HG03354 (cell line): ENCODE data around the gene DLGAP4.

Source experiments
- ATAC-seq: cut with Tn5 transposase; IDR thresholded peaks from one replicate; pipeline ENCODE4 v1.9.1; 2021; ENCODE audit warnings: mild to moderate bottlenecking; ENCODE audit not compliant: unreplicated experiment, poor library complexity, severe bottlenecking

Gene DLGAP4

DNA sequence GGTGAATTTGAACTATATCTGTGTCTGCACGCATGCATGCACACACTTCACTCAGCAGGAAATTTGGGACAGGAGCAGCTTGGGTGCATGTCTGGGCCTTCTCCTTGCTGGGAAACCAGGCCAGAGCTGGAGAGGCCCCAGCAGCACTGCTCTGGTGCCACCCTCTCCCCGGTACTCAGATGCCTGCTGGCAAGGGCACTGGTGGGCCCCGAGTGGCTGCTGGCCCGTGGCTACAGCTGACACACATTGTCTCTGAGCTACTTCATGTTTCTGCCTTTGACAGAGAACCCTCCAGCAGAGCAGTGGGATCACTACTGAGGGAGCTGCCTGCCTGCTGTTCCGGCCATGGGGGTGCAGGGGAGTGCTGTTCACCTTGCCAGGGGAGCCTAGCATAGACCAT is 37.5 kb downstream of the DLGAP4 start:
- ATAC-seq = no peak

DNA sequence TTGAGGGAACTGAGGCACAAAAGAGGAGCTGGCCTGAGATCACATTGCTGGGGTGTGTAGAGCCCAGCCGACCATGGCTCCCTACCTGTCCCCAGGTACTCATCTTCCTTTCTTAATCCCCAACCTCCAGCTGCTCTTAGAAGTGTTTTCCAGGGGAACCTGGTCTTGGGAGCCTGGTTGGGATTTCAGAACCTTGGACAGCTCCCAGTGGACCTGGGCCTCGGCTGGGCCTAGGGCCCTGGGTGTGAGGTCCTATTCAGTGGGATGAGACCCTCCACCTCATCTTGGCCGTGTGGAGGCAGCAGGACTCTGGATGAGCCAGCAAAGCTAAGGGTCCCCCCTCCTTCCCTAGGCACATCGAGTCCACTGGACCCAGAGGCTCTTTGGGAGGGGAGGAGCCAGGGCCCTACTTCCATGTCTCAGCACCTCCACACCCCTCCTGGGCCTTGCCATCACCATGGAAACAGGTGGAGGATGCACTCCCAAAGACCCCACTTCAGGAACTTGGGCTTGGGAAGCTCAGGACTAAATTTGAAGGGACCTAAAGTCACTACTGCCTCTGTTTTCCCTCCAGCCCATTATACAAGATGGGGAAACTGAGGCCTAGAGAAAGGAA is 38.5 kb downstream of the DLGAP4 start:
- ATAC-seq = no peak

DNA sequence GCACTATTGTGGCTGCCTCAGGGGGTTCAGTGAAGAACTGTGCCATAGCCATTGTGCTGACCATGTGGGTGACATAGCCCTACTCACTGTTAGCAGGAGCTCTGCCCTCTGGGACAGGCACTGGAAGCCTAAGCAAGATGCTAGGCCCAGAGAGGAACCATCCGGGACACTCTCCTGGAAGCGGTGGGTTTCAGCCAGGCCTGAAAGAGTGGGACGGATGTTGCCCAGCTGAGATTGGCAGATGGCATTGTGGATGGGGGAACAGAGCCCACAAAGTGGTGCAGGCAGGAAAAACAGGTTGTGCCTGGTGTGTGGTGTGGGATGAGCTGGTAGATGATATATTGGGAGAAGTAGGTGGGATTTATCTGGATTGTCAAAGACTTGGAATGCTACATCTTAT is 40.1 kb downstream of the DLGAP4 start:
- ATAC-seq = no peak

DNA sequence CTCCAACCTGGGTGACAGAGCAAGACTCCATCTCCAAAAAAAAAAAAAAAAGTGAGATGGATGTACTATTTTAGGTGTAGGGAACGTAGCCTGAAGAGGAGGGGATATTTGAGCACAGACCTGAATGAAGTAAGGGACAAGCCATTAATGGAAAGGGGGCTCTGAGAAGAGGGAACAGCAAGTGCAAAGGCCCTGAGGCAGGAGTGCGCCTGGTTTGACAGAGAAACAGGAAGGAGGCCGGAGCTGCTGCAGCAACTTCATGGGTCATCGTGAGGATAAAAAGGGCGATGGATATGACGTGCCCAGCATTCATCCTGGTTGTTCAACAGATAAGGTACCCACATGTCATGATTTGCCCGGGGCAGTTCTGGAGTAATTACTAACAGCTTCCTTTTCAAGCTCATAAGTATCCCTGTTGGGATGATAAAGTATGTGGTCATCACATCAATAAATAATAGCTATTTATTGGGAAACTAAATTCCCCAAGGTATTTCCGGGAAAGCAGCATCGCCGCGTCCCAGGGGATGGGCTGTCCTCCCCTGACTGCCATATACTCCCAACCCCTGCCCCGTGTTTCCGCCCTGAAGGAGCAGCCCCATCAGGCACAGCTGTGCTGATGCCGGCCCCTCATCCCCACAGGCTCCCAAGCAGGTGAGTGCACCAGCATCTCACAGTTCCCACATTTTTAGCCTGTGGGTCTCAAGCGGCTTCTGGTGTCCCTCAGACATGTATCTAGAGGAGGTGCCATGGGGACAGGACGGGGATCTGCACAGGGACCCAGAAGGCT is 43.4 kb downstream of the DLGAP4 start:
- no peak for ATAC-seq

DNA sequence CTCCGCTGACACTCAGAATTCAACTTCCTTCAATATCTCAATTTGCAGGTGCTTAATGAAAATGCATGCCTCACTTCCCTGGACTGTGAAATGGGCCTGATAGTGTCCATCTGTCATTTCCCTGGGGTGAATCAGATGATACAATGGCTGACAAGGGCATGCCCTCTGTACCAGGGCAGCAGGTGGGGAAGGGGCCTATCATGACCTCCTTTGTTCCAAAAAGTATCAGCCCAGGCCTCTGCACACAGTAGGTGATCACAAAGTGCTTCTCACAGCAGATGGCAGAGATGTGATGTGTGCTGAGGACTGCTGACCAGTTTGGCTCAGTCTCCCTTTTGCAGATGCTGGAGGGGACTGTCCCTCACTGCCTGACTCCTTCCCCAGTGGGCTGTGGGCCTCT is 44.3 kb downstream of the DLGAP4 start:
- ATAC-seq = no peak

DNA sequence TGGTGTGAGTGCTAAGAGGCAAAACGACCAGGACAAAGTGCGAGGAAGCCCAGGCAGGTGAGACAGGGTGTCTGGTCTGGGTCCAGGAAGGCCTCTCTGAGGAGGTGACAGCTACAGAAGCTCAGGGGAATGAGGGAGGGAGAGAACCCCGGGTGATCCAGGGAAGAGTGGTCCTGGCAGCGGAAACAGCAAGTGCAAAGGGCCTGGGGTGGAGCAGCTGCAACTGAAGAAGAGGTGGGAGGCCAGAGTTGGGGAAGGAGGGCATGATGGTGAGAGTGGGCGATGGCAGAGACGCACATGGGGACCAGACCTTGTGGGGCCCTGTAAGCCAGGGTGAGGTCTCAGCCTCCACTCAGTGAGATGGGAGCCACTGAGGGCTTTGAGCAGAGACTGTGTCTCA is 45.8 kb downstream of the DLGAP4 start:
- ATAC-seq = no peak

DNA sequence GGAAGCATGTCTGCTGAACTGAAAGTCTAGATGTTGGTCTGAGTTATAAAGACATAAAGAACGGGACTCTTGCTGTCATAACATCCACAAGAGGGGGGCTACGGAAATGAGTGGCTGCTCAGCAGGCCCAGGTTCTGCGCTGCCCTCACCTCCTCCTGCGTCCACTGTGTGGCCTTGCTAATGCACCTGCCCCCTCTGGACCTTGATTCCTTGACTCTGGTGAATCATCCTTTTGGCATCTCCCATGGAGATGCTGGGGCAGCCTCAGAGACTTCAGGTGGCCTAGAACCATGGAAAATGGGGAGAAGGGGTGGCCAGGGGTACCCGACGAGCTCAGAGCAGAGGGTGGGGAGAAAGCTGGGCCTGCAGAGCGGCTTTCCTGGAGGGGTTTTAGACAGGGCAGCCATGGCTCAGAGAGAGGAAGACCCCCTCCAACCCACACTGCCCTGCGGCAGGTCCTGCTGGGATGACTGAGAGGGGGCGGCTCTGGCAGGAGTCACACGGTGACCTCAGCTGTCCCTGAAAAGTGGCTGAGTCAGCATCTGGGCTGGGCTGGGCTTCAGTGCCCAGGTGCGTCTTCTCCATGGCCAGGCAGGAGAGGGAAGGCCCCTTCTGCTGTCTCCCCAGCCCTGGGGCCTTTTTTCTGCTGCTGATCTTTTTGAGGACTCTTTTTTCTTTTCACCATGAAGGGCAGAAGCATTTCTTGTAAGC is 46.9 kb downstream of the DLGAP4 start:
- ATAC-seq = no peak

DNA sequence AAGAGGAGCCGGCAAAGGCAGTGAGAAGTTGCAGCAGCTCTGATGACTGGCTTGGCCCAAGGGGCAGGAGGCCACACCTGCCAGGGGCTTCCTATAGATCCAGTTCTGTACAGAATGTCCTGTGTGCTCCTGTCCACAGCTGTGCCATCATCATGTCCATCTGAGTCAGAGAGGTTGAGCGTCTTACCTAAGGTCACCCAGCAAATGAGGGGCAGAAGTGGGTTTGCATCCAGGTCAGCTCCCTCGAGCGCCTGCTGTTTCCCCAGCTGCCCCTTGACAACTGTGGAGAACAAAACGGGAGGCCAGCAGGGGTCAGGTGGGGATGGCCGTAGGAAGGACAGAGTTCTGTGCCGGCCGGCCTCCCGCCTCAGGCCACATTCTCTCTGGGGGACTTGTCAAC is 47.6 kb downstream of the DLGAP4 start:
- no peak for ATAC-seq

DNA sequence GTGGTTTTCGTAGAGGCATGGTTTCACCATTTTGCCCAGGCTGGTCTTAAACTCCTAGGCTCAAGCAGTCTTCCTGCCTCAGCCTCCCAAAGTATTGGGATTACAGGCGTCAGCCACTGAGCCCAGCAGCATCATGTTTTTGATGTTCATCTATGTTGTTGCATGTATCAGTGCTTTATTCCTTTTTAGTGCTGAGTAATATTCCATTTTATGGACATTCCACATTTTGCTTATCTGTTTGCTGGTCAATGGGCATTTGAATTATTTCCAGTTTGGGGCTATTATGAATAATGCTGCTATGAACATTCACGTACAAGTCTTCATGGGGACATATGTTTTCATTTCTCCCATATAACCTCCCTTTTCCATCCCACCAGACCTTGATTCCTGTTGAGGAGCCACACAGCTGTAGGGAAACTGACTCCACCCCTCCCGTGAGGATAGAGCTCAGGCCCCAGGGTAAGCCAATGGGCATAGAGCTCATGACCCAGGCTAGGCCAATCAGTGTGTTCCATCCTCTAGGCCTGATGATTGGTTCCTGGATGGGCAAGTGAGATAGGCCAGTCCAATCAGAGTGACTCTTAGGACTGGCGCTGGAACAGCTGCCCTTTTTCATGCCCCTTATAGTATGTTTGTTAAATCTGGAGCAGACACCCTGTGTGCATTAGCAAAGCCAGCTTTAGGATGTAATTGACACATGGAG is 49.5 kb downstream of the DLGAP4 start:
- ATAC-seq = no peak

DNA sequence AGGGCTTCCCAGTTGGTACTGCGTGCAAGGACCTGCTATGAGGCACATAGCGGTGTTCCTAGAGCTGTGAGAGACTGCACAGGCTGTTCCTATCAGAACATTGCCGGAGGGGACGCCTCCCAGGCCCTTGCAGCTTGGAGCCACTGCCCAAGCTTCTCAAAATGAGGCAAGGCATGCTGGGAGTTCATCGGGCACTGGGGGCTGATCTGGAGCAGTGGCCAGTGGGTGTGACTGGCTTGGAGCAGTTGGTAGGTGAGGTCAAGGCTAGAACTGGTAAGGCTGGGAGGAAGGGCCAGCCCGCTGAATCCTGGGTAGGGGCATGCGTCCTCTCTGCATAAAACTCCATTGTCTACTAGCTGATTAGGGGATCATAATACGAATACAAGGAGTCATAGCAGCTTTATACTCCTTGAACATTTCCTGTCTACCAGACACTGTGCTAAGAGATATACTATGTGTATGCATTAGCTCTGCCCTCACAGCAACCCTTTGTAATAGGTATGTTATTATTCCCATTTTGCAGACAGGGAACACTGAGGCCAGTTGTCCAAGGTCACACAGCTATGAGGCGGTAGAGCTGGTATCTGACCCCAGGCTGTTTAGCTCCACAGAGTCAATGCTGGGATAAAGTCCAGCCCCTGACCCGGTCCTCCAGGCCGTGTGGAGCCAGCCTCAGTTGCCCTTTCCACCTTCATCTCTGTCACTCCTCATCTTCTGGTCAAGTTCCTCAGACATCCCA is 53.7 kb downstream of the DLGAP4 start:
- ATAC-seq = no peak

DNA sequence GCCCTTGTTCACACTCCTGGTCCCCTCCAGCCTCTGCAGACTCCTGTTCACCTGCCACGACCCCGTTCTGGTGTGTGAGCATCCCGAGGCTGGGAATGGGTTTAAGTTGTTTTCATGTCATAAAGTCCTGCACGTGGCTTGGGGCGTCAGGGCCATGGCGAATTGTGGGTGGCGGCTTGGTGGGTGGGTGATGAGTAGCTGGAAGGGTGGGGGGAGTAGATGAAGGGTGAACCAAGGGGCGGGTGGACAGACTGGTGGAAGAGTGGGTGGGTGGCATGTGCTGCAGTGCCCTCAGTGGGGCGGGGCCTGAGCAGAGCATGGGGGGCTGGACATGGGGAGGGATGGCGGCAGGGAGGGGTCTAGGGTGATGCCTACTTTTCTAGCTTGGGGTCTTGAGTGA is 54.3 kb downstream of the DLGAP4 start:
- no peak for ATAC-seq

DNA sequence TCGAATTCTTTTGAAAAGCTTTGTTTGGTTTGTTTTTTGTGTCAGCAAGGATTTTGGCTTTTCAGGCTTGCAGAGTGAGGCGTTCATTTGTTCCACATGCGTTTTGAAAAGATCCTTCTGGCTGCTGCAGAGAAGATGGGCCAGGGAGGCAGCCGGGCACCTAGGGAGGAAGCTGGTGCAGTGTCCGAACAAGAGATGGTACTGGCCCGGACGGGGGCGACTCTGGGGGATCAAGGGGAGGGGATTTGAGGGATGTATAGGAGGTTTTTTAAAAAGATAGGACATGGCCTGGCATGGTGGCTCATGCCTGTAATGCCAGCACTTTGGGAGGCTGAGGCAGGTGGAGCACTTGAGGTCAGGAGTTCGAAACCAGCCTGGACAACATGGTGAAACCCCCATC is 55.3 kb downstream of the DLGAP4 start:
- ATAC-seq = no peak

DNA sequence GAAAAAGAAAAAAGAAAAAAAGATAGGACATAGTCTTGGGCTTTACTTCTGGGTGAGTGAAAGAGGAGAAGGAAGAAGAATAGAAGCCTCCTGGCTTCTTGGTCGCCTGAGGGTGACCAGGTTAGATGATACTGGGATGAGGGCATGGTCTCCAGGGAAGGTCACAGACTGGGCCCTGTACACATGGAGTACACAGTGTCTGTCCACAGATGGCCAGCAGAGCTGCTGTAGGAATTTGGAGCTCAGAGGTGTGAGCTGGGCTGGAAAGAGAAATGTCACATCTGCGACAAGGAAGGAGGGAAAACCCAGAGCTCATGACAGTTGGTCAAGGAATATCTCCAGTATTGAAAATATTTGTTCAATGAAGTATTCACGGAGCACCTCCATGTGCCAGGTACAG is 56.1 kb downstream of the DLGAP4 start:
- ATAC-seq = no peak

DNA sequence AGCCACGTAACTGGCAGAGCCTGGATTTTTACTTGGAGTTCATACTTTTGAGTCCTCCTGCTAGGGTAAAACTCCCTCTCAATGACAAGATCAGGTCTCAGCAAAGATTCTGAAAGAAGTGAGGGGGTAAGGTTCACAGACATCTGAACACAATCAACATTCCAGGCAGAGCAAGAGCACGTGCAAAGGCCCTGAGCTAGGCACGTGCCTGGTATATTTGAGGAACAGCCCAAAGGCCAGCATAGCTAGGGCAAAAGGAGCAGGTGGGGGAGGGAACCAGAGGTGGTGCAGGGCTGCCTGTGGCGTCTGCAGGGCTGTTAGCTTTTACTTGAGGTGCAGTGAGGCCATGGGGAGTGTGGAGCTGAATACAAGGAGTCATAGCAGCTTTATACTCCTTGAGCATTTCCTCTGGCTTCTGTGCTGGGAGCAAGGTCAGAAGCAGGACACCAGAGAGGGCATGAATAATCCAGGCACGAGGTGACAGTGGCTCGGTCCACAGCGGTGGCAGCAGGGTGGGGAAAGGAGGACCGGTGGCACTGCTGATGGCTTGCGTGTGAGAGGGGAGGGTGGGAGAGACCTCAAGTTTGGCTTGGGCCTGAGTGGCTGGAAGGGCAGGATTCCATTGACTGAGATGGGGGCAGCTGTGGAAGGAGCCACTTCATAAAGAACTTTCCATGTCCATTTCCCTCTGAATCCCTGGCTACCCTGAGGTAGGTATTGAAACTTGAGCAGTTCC is 57.0 kb downstream of the DLGAP4 start:
- ATAC-seq = no peak

DNA sequence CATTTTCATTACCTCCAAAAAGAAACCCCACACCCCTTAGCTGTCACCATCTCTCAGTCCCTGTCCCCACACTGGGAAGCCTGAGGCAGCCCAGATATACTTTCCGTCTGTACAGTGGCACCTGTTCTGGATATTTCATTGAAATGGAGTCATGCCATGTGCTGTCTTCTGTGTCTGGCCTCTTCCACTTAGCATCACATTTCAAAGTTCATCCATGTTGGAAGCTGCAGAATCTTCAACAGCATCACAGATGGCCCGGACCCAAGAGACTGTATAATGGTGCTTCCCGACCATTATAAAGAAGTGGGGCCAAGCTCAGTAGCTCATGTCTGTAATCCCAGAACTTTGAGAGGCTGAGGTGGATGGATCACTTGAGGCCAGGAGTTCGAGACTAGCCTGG is 58.4 kb downstream of the DLGAP4 start:
- no peak for ATAC-seq

DNA sequence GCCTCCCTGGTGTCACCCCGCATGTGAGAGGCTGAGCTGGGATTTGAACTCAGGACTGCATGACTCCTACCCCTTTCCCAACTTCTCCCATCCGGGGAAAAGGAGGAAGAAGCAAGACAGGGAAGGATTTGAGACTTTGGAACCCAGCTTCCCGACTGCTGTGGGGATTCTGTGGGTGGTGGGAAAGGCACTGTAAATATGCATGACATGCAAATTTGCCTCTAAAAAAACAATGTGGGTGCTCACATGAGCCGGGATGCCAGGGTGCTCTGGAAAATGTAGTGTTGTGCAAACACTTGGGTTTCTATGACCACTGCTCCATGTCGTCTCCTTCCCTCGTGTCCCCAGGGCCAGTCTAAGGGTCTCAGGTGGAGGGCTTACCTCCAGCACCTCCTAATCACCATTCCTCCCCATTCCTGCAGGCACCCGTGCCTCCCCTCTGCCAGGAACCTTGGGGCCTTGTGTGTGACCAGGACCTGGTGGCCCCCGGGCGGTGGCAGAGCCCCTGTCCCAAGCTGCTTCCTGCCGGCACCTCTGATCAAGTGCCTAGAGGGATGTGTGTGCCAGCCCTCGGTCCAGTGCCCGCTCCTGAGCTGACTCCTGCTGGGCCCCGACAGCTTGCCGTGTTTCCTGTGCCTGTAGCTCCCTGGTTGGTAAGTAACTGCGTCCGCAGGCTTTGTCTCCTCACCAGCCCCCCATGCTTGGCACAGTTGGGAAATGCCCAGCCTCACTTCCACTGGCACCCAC is 60.7 kb downstream of the DLGAP4 start:
- no peak for ATAC-seq

DNA sequence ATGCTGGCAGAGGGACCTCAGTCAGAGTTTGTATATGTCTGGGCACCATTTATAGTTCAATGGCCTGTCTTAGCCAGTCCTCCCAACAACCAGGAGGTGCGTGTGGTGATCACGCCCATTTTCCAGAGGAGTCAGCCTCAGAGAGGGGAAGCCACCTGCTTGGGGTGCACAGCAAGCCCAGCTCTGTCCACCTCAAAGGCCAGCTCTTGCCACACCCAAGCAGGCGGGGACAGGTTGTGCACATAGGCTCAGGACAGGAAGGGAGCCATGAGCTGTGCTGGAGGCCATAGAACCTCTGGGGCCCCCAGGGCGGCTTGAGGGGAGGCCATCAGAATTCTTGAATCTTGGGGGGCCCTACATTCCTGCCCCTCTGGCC is 61.2 kb downstream of the DLGAP4 start:
- no peak for ATAC-seq

DNA sequence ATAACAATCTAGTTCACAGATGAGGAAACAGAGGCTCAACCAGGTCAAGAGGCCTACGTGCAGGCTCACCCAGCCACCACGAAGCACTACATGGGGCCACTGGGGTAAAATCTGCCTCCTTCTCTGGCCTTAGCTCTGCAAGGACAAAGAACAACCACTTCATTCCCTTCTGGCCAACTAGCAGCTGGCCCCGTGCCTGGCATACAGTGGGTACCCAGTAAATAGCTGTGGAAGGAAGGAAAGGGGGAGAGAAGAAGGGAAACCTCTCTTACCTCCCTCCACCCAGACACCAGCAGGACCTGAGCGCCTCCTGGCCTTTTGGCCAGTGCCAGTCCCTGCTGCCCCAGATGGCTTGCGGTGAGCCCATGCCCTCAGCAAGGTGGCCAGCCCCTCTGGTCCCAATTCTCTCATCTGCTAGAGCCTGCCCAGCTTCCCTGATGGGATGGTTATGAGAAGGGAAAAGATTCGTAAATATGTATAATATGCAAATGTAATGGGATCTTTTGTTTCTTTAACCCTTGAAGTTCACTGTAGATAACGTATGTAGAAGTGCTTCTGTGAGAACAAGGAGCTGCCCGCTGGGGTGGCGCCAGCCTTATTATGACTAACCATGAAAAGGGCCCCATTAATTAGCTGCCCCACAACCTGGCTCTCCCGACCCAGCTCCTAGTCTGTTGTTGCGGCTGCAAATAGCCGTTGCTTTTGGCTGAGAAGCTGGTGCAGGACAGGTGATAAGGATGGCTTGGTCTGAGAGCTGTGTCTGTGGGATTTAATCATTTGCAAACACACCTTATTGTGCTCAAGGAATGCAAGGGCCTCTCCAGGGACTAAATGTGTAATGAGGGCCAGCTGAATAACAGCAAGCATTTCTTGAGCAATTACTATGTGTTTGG is 62.0 kb downstream of the DLGAP4 start:
- ATAC-seq = no peak
